ENCODE measurements around the gene DRAXIN.

Gene DRAXIN

DNA sequence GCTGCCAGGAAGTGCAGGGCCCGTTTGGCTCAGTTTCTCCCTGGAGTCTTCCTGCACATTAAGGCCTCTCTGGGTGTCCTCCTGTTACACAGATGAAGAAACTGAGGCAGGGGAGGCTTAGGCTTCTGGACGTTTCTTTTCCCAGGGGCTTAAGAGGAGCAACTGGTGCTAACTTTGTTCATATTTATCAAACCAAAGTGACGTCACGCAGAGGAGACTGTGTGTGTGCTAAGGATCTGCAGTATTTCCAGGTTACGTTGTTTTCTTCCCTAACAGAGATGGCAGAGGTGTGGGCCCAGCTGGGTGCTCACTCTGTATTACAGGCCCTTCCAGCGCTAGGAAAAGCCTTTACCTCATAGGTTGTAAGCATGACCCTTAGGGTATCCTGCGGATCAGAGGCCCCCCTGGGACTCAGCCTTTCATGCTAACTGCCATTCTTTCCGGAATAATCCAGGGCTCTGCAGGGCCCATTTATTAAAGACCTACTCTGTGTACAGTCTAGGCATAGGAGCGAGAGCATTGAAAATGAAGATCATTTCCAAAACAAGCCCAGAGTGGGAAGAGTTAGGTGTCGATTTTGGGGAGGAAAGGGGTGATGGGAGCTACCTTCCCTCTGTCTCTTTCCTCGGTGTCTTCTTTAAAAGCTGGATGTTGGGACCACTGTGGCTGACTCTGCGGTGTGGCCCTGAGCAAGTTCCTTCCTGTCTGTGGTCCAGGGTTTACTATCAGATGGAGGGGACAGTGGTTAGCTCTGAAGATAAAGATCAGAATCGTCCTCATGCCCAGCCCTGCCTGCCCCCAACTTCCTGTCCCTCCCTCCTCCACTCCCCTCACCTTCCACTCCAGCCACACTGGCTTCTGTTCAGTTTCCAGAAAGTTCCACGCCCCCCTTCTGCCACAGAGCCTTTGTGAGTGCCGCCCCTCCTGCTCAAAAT, 49.0 kb downstream of the DRAXIN start:
- DNase-seq: no peak

- no peak for DNase-seq
Measured at GRCh38 chr1:11741482-11741881, 50.0 kb downstream of the DRAXIN start.

- DNase-seq: no peak
Measured at GRCh38 chr1:11741919-11742558, 50.5 kb downstream of the DRAXIN start.

- DNase-seq: no peak
Measured at GRCh38 chr1:11744287-11744686, 52.8 kb downstream of the DRAXIN start.

DNA sequence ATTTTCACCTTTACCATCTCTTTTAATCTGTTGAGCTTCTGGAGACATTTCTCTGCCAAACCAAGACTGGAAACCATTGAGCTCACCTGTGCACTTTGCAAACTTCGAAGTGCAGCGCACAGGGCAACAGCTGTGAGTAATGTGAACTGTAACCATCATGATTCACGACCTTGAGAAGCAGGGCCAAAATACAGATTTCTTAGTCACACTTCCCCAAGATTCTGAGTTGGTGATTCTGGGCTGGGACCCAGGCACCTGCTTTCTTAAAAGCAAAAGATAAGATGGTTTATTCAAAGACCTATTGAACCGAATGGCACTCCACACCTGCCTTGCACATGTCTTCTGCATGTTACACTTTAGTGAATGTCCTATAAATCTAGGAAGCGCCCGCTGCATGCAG, 54.6 kb downstream of the DRAXIN start:
- DNase-seq: no peak

- no peak for DNase-seq
Measured at GRCh38 chr1:11746795-11747487, 55.4 kb downstream of the DRAXIN start.

DNA sequence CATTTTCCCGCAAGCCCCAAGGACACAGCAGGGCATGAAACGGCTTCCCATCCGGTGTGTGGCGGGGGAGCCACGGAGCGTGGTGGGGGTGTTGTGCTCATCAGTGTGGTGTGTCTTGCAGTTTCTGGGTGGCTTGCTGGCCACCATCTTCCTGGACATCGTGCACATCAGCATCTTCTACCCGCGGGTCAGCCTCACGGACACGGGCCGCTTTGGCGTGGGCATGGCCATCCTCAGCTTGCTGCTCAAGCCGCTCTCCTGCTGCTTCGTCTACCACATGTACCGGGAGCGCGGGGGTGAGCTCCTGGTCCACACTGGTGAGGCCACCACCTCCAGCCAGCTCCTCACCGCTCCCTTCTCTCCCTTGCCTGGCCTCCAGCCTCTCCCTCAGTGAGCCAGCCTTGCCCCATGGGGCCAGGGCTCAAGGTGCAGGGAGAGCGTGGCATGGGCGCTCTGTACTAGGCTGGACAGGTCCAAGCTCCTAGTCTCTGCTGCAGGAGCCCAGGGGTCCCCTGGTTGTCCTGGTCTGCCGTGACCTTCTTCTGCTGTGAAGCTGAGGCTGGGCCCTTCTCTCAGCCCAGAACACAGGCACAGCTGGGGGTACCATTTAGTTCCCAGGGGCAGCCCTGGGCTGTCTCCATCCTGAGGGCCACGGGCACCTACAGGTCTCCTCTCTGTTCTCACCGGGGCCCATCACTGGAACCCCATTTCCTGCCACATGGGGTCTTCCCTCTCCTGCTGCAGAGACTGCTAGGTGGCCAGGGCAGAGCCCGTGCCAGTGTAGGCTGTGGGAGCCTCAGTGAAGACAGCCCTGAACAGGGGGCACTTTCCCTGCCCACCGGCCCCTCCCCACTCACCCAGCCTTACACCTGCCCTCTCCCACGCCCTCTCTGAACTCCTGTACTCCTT, 57.0 kb downstream of the DRAXIN start:
- no peak for DNase-seq

DNA sequence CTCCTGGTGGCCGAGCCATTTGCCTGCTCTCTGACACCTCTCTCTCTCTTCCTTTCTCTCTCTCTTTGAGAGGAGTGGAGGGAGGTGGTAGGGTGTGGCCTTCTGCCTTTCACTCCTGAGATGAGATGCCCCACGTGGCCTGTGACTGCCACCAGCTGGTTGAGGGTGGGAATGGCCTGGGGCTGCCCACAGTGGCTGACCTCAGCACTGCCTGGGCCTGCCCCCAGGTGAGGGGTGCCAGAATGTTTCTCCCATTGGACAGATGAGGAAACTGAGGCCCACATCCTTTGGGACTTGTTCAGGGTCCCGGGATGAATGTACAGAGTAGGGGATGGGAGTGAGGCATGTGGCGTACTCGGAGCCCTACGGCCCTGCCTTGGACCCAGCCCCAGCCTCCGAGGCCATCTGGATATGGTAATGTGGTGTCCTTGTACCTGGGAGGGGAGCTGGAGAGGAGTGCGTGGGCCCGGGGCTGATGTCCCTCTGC, 57.7 kb downstream of the DRAXIN start:
- no peak for DNase-seq

DNA sequence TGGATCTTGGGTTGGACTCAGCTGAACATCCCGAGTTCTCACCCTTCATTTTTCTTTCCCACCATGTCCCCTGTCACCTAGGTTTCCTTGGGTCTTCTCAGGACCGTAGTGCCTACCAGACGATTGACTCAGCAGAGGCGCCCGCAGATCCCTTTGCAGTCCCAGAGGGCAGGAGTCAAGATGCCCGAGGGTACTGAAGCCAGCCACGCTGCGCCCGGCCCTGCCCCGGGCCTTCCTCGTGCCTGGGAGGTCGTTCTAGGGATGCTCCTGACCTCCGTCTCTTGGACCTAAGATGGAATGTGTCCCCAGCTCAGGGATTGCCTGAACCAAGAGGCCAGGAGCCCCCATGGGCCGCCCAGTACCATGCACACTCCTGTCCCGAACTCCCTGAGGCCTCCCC, 58.5 kb downstream of the DRAXIN start:
- DNase-seq: no peak

DNA sequence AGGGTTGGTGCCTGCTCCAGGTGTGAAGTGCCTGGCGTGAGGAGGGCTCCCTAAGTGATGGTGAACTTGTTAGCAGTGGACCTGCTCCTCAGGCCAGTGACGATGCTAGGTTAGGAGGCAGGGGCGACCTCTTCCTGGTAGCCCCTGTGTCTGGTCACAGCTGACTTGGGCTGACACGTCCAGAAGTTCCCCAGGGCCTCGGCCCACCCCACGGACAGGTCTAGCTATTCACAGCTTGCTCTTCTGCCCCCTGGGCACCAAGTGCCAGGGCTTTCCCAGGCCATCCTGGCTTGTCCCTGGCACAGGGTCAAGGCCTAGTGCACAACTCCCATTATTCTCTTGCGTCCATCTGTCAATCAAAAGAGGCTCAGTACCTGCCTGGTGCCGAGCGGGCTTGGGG, 59.6 kb downstream of the DRAXIN start:
- no peak for DNase-seq

- DNase-seq: no peak
Measured at GRCh38 chr1:11752359-11753088, 61.0 kb downstream of the DRAXIN start.

GRCh38 chr1:11753555-11754208, 62.2 kb downstream of the DRAXIN start:
- no peak for DNase-seq

DNA sequence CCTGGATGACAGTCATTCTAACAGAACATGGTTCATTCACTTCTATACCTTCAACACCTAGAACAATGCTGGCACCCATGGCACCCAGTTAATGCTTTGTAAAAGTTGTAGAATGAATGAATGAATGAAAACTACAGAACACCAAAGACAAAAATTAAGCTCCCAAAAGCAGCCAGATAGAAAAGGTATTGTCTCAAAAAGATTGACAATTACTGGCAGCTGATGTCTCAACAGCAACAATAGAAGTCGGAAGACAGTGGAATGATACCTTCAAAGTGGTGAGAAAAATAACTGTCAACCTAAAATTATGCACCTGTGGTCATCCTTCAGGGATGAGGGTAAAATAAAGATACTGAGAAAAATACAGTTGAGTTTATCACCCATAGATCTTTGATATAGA, 65.5 kb downstream of the DRAXIN start:
- no peak for DNase-seq

- DNase-seq: no peak
Measured at GRCh38 chr1:11759791-11760190, 68.3 kb downstream of the DRAXIN start.

DNA sequence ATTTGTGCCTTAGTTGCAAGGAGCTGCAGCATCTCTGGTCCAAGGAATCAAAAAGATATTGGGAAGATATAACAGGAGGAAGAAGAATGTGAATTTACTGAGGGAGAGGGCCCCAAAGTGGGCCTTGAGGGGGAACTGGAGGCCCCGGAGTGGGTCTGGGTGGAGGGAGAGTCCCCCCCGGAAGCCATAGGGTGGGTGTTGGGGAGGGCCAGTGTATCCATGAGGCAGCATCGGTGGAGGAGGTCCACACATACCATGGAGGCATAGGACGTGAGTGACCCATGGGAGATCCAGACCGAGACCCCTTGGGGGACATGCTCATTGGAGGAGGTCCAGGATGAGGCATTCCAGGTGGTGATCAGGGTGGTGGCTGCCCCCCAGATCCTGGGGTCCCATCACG, 69.8 kb downstream of the DRAXIN start:
- no peak for DNase-seq

GRCh38 chr1:11761988-11762406, 70.5 kb downstream of the DRAXIN start, which contains the start of gene C1orf167:
Gene C1orf167, plus strand, starts transcription at chr1:11762193. Its CDS starts 2,208 bp downstream, at chr1:11764401.
- DNase-seq: no peak

DNA sequence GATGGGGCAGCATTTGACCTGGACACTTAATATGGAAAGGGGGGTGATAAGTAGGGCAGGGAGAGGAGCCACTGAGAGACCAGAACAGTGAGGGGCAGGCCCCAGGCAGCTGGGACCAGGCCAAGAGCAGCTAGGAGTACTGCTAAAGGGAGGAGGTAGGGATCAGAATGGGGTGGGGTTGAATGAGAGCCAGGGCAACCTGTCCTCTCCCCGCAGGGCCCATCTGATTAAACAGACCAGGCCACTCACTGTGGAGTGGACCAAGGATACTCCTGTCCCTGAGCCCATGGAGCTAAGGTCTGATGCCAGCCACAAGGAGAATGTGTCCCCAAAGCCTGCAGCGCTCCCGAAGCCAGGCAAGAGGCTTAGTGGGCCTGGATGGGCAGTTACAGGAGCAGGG, 72.6 kb downstream of the DRAXIN start:
- no peak for DNase-seq

DNA sequence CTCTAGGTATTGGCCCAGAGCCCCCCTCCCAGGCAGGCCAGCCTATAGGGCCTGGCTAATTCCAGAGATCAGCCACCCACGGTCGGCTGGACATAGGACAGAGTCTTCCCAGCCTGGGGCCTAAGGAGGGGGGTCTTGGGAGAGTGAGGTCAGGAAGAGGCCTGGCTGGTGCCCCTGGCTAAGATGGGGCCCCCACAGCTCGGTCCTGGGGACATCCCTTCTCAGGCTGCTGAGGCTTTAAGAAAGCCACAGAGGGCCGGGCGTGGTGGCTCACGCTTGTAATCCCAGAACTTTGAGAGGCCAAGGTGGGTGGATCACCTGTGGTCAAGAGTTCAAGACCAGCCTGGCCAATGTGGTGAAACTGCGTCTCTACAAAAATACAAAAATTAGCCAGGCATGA, 73.0 kb downstream of the DRAXIN start:
- DNase-seq: no peak

DNA sequence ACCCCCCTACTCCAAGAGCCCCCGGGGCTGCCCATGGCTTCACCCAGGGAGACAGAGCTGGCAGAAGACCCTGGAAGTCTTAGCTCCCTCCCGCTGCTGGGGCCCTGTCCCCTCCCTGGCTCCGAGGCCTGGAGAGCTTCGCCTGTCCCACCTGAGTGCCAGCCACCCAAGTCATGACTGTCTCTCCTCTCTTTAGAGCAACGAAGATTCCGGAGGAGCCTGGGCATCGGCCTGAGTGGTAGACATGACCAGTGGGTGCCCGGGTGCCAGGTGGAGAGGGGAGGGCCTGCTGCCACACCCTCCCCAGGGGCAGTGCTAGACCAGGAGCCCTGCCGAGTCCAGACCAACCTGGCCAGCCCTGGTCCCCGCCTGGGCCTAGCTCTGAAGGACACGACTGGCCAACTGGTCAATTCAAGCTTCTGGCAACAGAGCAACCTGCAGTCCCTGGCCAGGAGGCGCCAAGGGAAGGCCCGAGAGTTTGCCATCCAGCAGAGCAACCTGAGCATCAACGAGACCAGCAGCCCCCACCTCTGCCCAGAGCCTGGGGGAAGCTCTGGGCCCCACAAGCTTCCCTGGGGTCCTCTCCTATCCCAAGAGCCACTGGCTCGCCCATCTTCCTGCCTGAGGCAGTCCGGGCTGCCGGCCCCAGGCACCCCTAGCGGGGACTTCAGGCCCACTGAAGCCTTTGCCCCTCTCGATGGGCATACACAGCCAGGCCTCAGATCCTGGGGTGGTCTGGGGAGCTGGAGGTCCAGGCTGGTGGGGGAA, 74.3 kb downstream of the DRAXIN start:
- no peak for DNase-seq

- DNase-seq: no peak
Measured at GRCh38 chr1:11766429-11766776, 74.9 kb downstream of the DRAXIN start.
